Tibial nerve (tissue), 4 donors: ENCODE data around the gene TLR2. TPM values are rescaled to one million over a fixed set of nuclear protein-coding genes. Genes with fewer than 3 reads are reported as not detected.

Source experiments
- DNase-seq, 2 donors: peaks; one replicate each; pipeline ENCODE4 v3.0.0-alpha.2; 2019; ENCODE audit warnings: low spot score in 2 of 2
- H3K27ac ChIP-seq, 4 donors: fragments of 200-600 bp; sonication (generic) in 3 of 4; one replicate each; pipeline ENCODE4 v1.5.1; 2017 to 2019; ENCODE audit warnings: mild to moderate bottlenecking in 1 of 4
- H3K27me3 ChIP-seq, 2 donors: fragments of 200-600 bp; sonication (generic) in 1 of 2; one replicate each; pipeline versions ENCODE4 v1.5.1 to v1.6.0; 2017 to 2019
- H3K36me3 ChIP-seq, 3 donors: fragments of 200-600 bp; sonication (generic); one replicate each; pipeline ENCODE4 v1.5.1; 2018 to 2019
- H3K4me1 ChIP-seq, 4 donors: fragments of 200-600 bp; sonication (generic) in 3 of 4; one replicate each; pipeline ENCODE4 v1.5.1; 2017 to 2019
- H3K4me3 ChIP-seq, 4 donors: fragments of 200-600 bp; sonication (generic) in 3 of 4; one replicate each; pipeline ENCODE4 v1.5.1; 2017 to 2019; ENCODE audit warnings: mild to moderate bottlenecking in 1 of 4, moderate library complexity in 1 of 4
- H3K9me3 ChIP-seq, 4 donors: fragments of 200-600 bp; sonication (generic) in 3 of 4; one replicate each; pipeline ENCODE4 v1.5.1; 2017 to 2019
- CTCF ChIP-seq, 5 experiments: fragments of 200-600 bp in 3 of 5; fragments of 450-650 bp in 2 of 5; sonication (generic) in 3 of 5; IDR thresholded peaks; one replicate each; pipeline ENCODE4 v1.5.1; 2016 to 2019; ENCODE audit warnings: antibody characterized with exemption in 5 of 5, mild to moderate bottlenecking in 3 of 5, moderate library complexity in 2 of 5
- EP300 ChIP-seq, 2 donors: sonication (generic); formaldehyde crosslinking; IDR thresholded peaks; one replicate each; pipeline ENCODE4 v1.6.1; 2017; ENCODE audit warnings: antibody characterized with exemption in 2 of 2, mild to moderate bottlenecking in 1 of 2
- POLR2A ChIP-seq, 2 donors: fragments of 450-650 bp; IDR thresholded peaks; one replicate each; pipeline ENCODE4 v1.6.1; 2017; ENCODE audit warnings: antibody characterized with exemption in 2 of 2, mild to moderate bottlenecking in 2 of 2, moderate library complexity in 2 of 2
- WGBS, 2 donors: methylation state at CpG; one replicate each; pipeline ENCODE4 v1.1.5; 2018; 5-methylcytosine and 5-hydroxymethylcytosine counted together
- total RNA-seq, 4 donors: library from RNA; depleted of rRNA; stranded (reverse); fragments of >200 nt; gene quantifications; one replicate each; pipeline ENCODE4 v1.1.0, GENCODE V29; 2016

TLR2 gene
- total RNA-seq, 4 donors from 2014 or later, result 25.1 to 44.6 (median 36.3) TPM

GRCh38 chr4:153684971-153685371 lies 891 bp downstream of the TLR2 start:
- Histone ChIP-seq H3K9me3 (peaks cover 0 to 23% (median 0%) of the 10 kb centered on the region in 4 donors), H3K36me3 (peaks cover 0 to 13% (median 0%) of the 10 kb centered on the region in 3 donors), H3K4me3 (peak overlapping the region; percentile 29 to 66 (median 50)), H3K27ac (peak overlapping the region in 3 of 4 donors; percentile 47 to 74 (median 67)), H3K4me1 (peaks cover 0 to 21% (median 4%) of the 10 kb centered on the region in 4 donors), H3K27me3 (peaks cover 0 to 16% of the 10 kb centered on the region in 2 donors)
- 14 to 25% methylated on average over 5 to 9 of the region's 9 CpGs for WGBS, 2 donors
- no peak for DNase-seq
- no peak for TF ChIP-seq CTCF (IDR thresholded peaks at IDR 0.05)
- no peak for TF ChIP-seq EP300 (IDR thresholded peaks at IDR 0.05)

- Histone ChIP-seq H3K27ac (no peak overlapping the region), H3K27me3 (no peaks in the 10 kb centered on the region), H3K4me3 (no peak overlapping the region), H3K4me1 (no peaks in the 10 kb centered on the region), H3K9me3 (no peaks in the 10 kb centered on the region), H3K36me3 (no peaks in the 10 kb centered on the region)
- no peak for DNase-seq
- TF ChIP-seq EP300 (IDR thresholded peaks at IDR 0.05) (no peak), POLR2A (IDR thresholded peaks at IDR 0.05) (no peak), CTCF (IDR thresholded peaks at IDR 0.05) (no peak)
- WGBS, 2 donors, result 72 to 90% methylated on average over 7 of the region's 7 CpGs
These were observed 20.4 kb downstream of the TLR2 start for GRCh38 chr4:153704522-153704921.

GRCh38 chr4:153705743-153706468 lies 21.8 kb downstream of the TLR2 start:
- Histone ChIP-seq H3K27me3 (no peaks in the 10 kb centered on the region), H3K9me3 (no peaks in the 10 kb centered on the region), H3K36me3 (no peaks in the 10 kb centered on the region), H3K4me1 (no peaks in the 10 kb centered on the region), H3K4me3 (no peak overlapping the region), H3K27ac (no peak overlapping the region)
- TF ChIP-seq EP300 (IDR thresholded peaks at IDR 0.05) (no peak), POLR2A (IDR thresholded peaks at IDR 0.05) (no peak), CTCF (IDR thresholded peaks at IDR 0.05) (no peak)
- DNase-seq, result no peak
- WGBS, 2 donors, result 79 to 81% methylated on average over 2 of the region's 2 CpGs

GRCh38 chr4:153706519-153706918 lies 22.4 kb downstream of the TLR2 start:
- Histone ChIP-seq H3K4me3 (no peak overlapping the region), H3K27me3 (no peaks in the 10 kb centered on the region), H3K4me1 (no peaks in the 10 kb centered on the region), H3K36me3 (no peaks in the 10 kb centered on the region), H3K27ac (no peak overlapping the region), H3K9me3 (no peaks in the 10 kb centered on the region)
- no peak for TF ChIP-seq EP300 (IDR thresholded peaks at IDR 0.05)
- TF ChIP-seq POLR2A (IDR thresholded peaks at IDR 0.05), result no peak
- TF ChIP-seq CTCF (IDR thresholded peaks at IDR 0.05), result no peak
- no peak for DNase-seq

GRCh38 chr4:153710681-153711080 lies 26.6 kb downstream of the TLR2 start:
- H3K36me3 ChIP-seq, result no peaks in the 10 kb centered on the region
- no peaks in the 10 kb centered on the region for H3K9me3 ChIP-seq
- TF ChIP-seq CTCF (IDR thresholded peaks at IDR 0.05), result no peak
- no peak for TF ChIP-seq EP300 (IDR thresholded peaks at IDR 0.05)
- TF ChIP-seq POLR2A (IDR thresholded peaks at IDR 0.05), result no peak
- no peaks in the 10 kb centered on the region for H3K4me1 ChIP-seq
- no peaks in the 10 kb centered on the region for H3K27me3 ChIP-seq
- no peak overlapping the region for H3K4me3 ChIP-seq
- no peak overlapping the region for H3K27ac ChIP-seq
- DNase-seq, result no peak
- WGBS, 2 donors, result 51 to 74% methylated on average over 1 of the region's 1 CpG
